IMR-90 (cell line): Measurements from ENCODE around the gene HES7. TPM values are rescaled to one million over a fixed set of nuclear protein-coding genes. Genes with fewer than 3 reads are reported as not detected.

Source experiments
- ATAC-seq: fragments of 200-7000 bp; cut with Tn5 transposase; 2 replicates; pipeline ENCODE4 v1.9.1; 2020; ENCODE audit warnings: low read depth, mild to moderate bottlenecking, moderate library complexity
- BruUV-seq: library from RNA; stranded (reverse); fragments of 400-500 nt; replicated peaks from 2 replicates; lab custom pipeline; 2021; lab: Mats Ljungman, UMichigan
- CTCF ChIA-PET: fragments of 300-600 bp; formaldehyde crosslinking; extraction: SDS; loops from one replicate; lab custom pipeline; 2021; ENCODE audit warnings: antibody characterized with exemption; lab: Yijun Ruan, JAX
- POLR2A ChIA-PET: fragments of 300-600 bp; sonication (Branson Sonifier 250); formaldehyde crosslinking; loops from one replicate; lab custom pipeline; 2022; ENCODE audit warnings: antibody characterized with exemption; ENCODE audit not compliant: unreplicated experiment; lab: Charles Lee
- DNase-seq: peaks from one replicate; pipeline ENCODE4 v3.0.0; 2013
- H2AFZ ChIP-seq: replicated peaks from 2 replicates; pipeline ENCODE3; 2013; ENCODE audit warnings: low read length, mild to moderate bottlenecking; ENCODE audit not compliant: poor library complexity
- H2AK5ac ChIP-seq: 2 replicates; pipeline ENCODE4 v1.6.1; 2013; ENCODE audit warnings: low read depth, low read length, inconsistent platforms
- H2AK9ac ChIP-seq: replicated peaks from 2 replicates; pipeline ENCODE3; 2013; ENCODE audit warnings: mild to moderate bottlenecking, low read depth, low read length, moderate library complexity; ENCODE audit not compliant: poor library complexity
- H2BK120ac ChIP-seq: 2 replicates; pipeline ENCODE4 v1.6.1; 2013; ENCODE audit warnings: low read depth, low read length, inconsistent platforms
- H2BK15ac ChIP-seq: 3 replicates; pipeline ENCODE4 v1.6.1; 2013; ENCODE audit warnings: low read depth, low read length, inconsistent platforms
- H2BK20ac ChIP-seq: 2 replicates; pipeline ENCODE4 v1.6.1; 2013; ENCODE audit warnings: low read depth, mild to moderate bottlenecking, inconsistent platforms, low read length, moderate library complexity
- H2BK5ac ChIP-seq: 2 replicates; pipeline ENCODE4 v1.6.1; 2013; ENCODE audit warnings: mild to moderate bottlenecking, low read depth, low read length, inconsistent platforms; ENCODE audit not compliant: poor library complexity, severe bottlenecking
- H3K14ac ChIP-seq: replicated peaks from 2 replicates; pipeline ENCODE4 v1.6.1; 2013; ENCODE audit warnings: low read depth, low read length, inconsistent platforms
- H3K18ac ChIP-seq: 2 replicates; pipeline ENCODE4 v1.6.1; 2013; ENCODE audit warnings: low read depth, low read length, control low read depth
- H3K23ac ChIP-seq: 2 replicates; pipeline ENCODE4 v1.6.1; 2013; ENCODE audit warnings: low read depth, low read length, inconsistent platforms
- H3K27ac ChIP-seq: 2 replicates; pipeline ENCODE4 v1.5.1; 2013; ENCODE audit warnings: mild to moderate bottlenecking, control low read depth, low read length; ENCODE audit not compliant: insufficient read depth
- H3K27me3 ChIP-seq: 2 replicates; pipeline ENCODE4 v1.6.1; 2013; ENCODE audit warnings: low read length; ENCODE audit not compliant: control insufficient read depth, insufficient read depth
- H3K36me3 ChIP-seq: 2 replicates; pipeline ENCODE4 v1.6.1; 2013; ENCODE audit warnings: low read length, mixed read lengths; ENCODE audit not compliant: control insufficient read depth, insufficient read depth
- H3K4ac ChIP-seq: 2 replicates; pipeline ENCODE4 v1.6.1; 2013; ENCODE audit warnings: low read depth, low read length, inconsistent platforms
- H3K4me1 ChIP-seq: 2 replicates; pipeline ENCODE4 v1.6.1; 2013; ENCODE audit warnings: low read length, mixed read lengths; ENCODE audit not compliant: control insufficient read depth, insufficient read depth
- H3K4me2 ChIP-seq: 2 replicates; pipeline ENCODE4 v1.6.1; 2013; ENCODE audit warnings: low read depth, mild to moderate bottlenecking, control low read depth, low read length, moderate library complexity
- H3K4me3 ChIP-seq: 2 replicates; pipeline ENCODE4 v1.5.1; 2013; ENCODE audit warnings: low read depth, mild to moderate bottlenecking, control low read depth, low read length, moderate library complexity; ENCODE audit not compliant: insufficient read depth
- H3K56ac ChIP-seq: 2 replicates; pipeline ENCODE4 v1.6.1; 2013; ENCODE audit warnings: low read length, inconsistent platforms; ENCODE audit not compliant: insufficient read depth; ENCODE audit errors: extremely low read depth
- H3K79me1 ChIP-seq, 2 experiments: 2 replicates each; pipeline ENCODE4 v1.6.1; 2013; ENCODE audit warnings: low read length in 2 of 2, inconsistent platforms in 1 of 2, low read depth in 1 of 2
- H3K9ac ChIP-seq: 2 replicates; pipeline ENCODE4 v1.6.1; 2013; ENCODE audit warnings: low read depth, low read length, control low read depth
- H3K9me1 ChIP-seq: 2 replicates; pipeline ENCODE4 v1.6.1; 2013; ENCODE audit warnings: low read length, inconsistent platforms; ENCODE audit not compliant: insufficient read depth
- H3K9me3 ChIP-seq: 2 replicates; pipeline ENCODE4 v1.6.1; 2013; ENCODE audit warnings: low read length; ENCODE audit not compliant: control insufficient read depth, insufficient read depth
- H4K20me1 ChIP-seq: 2 replicates; pipeline ENCODE4 v1.6.1; 2013; ENCODE audit warnings: low read length, inconsistent platforms; ENCODE audit not compliant: insufficient read depth
- H4K5ac ChIP-seq: 2 replicates; pipeline ENCODE4 v1.6.1; 2013; ENCODE audit warnings: mild to moderate bottlenecking, low read depth, low read length, control low read depth
- H4K8ac ChIP-seq, 2 experiments: 2 replicates each; pipeline ENCODE4 v1.6.1; 2013; ENCODE audit warnings: low read depth in 2 of 2, low read length in 2 of 2, control low read depth in 1 of 2, inconsistent platforms in 1 of 2
- H4K91ac ChIP-seq: 2 replicates; pipeline ENCODE4 v1.6.1; 2013; ENCODE audit warnings: low read depth, low read length, inconsistent platforms; ENCODE audit not compliant: insufficient read depth
- BHLHE40 ChIP-seq: fragments of 150-350 bp; IDR thresholded peaks from 2 replicates; pipeline ENCODE4 v1.6.1; 2016; ENCODE audit warnings: mild to moderate bottlenecking, low read depth, low read length
- CHD1 ChIP-seq: IDR thresholded peaks from 2 replicates; pipeline ENCODE4 v1.6.1; 2012; ENCODE audit warnings: low read depth, low read length, improper control_type of control experiment
- CTCF ChIP-seq: conservative IDR thresholded peaks from 2 replicates; pipeline ENCODE4 v1.5.1; 2012; ENCODE audit warnings: mild to moderate bottlenecking, low read depth, low read length, improper control_type of control experiment
- ELK1 ChIP-seq: fragments of 150-350 bp; IDR thresholded peaks from 2 replicates; pipeline ENCODE4 v1.6.1; 2016; ENCODE audit warnings: low read depth, mild to moderate bottlenecking, low read length, moderate library complexity, borderline replicate concordance
- FOS ChIP-seq: fragments of 150-350 bp; IDR thresholded peaks from 2 replicates; pipeline ENCODE4 v1.6.1; 2016; ENCODE audit warnings: low read depth, low read length
- MAFK ChIP-seq: IDR thresholded peaks from 2 replicates; pipeline ENCODE4 v1.6.1; 2012; ENCODE audit warnings: low read depth, low read length, improper control_type of control experiment
- MXI1 ChIP-seq: IDR thresholded peaks from 2 replicates; pipeline ENCODE4 v1.6.1; 2012; ENCODE audit warnings: low read depth, mild to moderate bottlenecking, low read length, moderate library complexity, borderline replicate concordance
- POLR2A ChIP-seq: IDR thresholded peaks from 2 replicates; pipeline ENCODE4 v1.6.1; 2012; ENCODE audit warnings: mild to moderate bottlenecking, low read depth, low read length
- RAD21 ChIP-seq: IDR thresholded peaks from 2 replicates; pipeline ENCODE4 v1.6.1; 2012; ENCODE audit warnings: low read length, improper control_type of control experiment
- RCOR1 ChIP-seq: IDR thresholded peaks from 2 replicates; pipeline ENCODE4 v1.6.1; 2012; ENCODE audit warnings: mild to moderate bottlenecking, low read length, improper control_type of control experiment; ENCODE audit not compliant: insufficient replicate concordance
- RFX5 ChIP-seq: IDR thresholded peaks from 2 replicates; pipeline ENCODE4 v1.8.0; 2012; ENCODE audit warnings: low read depth, mild to moderate bottlenecking, low read length, moderate library complexity
- SMC3 ChIP-seq: fragments of 150-350 bp; IDR thresholded peaks from 2 replicates; pipeline ENCODE4 v1.6.1; 2016; ENCODE audit warnings: low read depth, mild to moderate bottlenecking, antibody characterized with exemption, low read length, moderate library complexity
- USF2 ChIP-seq: fragments of 150-350 bp; IDR thresholded peaks from 2 replicates; pipeline ENCODE4 v1.6.1; 2017; ENCODE audit warnings: mild to moderate bottlenecking, antibody characterized with exemption, low read length, low read depth
- WGBS, 2 experiments: methylation state at CpG; one replicate each; pipeline versions ENCODE4 v1.1.5 to v1.1.7; 2013; ENCODE audit warnings: missing lambda C conversion rate in 2 of 2; ENCODE audit not compliant: insufficient read length in 1 of 2; ENCODE audit errors: extremely low coverage in 2 of 2; 5-methylcytosine and 5-hydroxymethylcytosine counted together
- dilution Hi-C: fragments of 300-500 bp; cut with HindIII; formaldehyde crosslinking; loops from one replicate; pipeline ENCODE4 v1.14.3; 2018; ENCODE audit warnings: low sequenced_read_pairs; ENCODE audit not compliant: unreplicated experiment
- in situ Hi-C: fragments of 300-500 bp; cut with MboI; formaldehyde crosslinking; loops from 3 replicates; pipeline ENCODE4 v1.14.3; 2019; ENCODE audit warnings: low sequenced_read_pairs, inconsistent platforms, mixed read lengths
- intact Hi-C: fragments of 100-400 bp; cut with micrococcal nuclease; formaldehyde crosslinking; loops from 2 replicates; pipeline ENCODE4 v1.10.0; 2022
- polyA plus RNA-seq, 3 experiments: library from polyadenylated mRNA; depleted of rRNA; stranded (reverse); fragments of >200 nt; gene quantifications; 2 replicates each; pipeline ENCODE4 v1.2.3, GENCODE V29; 2012; ENCODE audit warnings: low replicate concordance in 1 of 3
- total RNA-seq: library from RNA; depleted of rRNA; stranded (reverse); fragments of >200 nt; gene quantifications from 2 replicates; pipeline ENCODE4 v1.2.3, GENCODE V29; 2012

The HES7 gene
- total and polyA plus RNA-seq, 2 of the 4 experiments (the other 2 are of a cell fraction): 0.43 TPM; not detected in 1

- TF ChIP-seq MAFK: no peak
These were observed 22.7 kb upstream of the HES7 start (continued) for GRCh38 chr17:8146381-8147140.

GRCh38 chr17:8145811-8146210 is 21.9 kb upstream of the HES7 start:
- dilution Hi-C loops: no loop called here
- Histone ChIP-seq H4K20me1 (peaks cover 3% of the 10 kb centered on the region), H2BK5ac (no peak overlapping the region), H3K23ac (no peak overlapping the region), H3K9ac (no peak overlapping the region), H3K56ac (no peak overlapping the region), H3K14ac (no peak overlapping the region), H3K4ac (no peak overlapping the region), H2AK9ac (no peak overlapping the region), H3K27ac (no peak overlapping the region), H3K18ac (no peak overlapping the region), H2BK120ac (no peak overlapping the region), H3K9me1 (peaks cover 3% of the 10 kb centered on the region; the same call in 1 of the 2 replicates), H2AFZ (no peak overlapping the region), H3K4me3 (no peak overlapping the region), H4K8ac (no peak overlapping the region), H4K91ac (no peak overlapping the region), H2AK5ac (no peak overlapping the region), H2BK20ac (no peak overlapping the region), H3K4me2 (no peak overlapping the region), H3K36me3 (peaks cover 67% of the 10 kb centered on the region), H3K4me1 (peaks cover 3% of the 10 kb centered on the region), H2BK15ac (no peak overlapping the region), H3K27me3 (no peaks in the 10 kb centered on the region), H4K5ac (no peak overlapping the region), H3K9me3 (no peaks in the 10 kb centered on the region), H3K79me1 (peaks cover 3 to 8% of the 10 kb centered on the region in 2 experiments; a peak in 2 of 4 replicates)
- ATAC-seq (no peak), DNase-seq (no peak)
- WGBS, 2 experiments: 89% methylated on average over 5 of the region's 12 CpGs; no CpG with 5 or more reads in 1 of the 2 experiments
- no TSS peak for BruUV-seq
- CTCF ChIA-PET: no interaction called here
- POLR2A ChIA-PET: no interaction called here
- intact Hi-C loops: no loop called here
- in situ Hi-C loops: no loop called here
- TF ChIP-seq FOS (no peak), USF2 (no peak), RAD21 (no peak), CHD1 (no peak), RFX5 (no peak), ELK1 (no peak), CTCF (no peak), BHLHE40 (no peak), SMC3 (no peak), POLR2A (no peak), MXI1 (no peak), RCOR1 (no peak)
